HEK293 (cell line): ENCODE data around the gene SVIL.

ENCODE experiments used
- CTCF ChIA-PET: fragments of 350-600 bp; formaldehyde crosslinking; extraction: SDS; loops from one replicate; lab custom pipeline; 2021; ENCODE audit warnings: antibody characterized with exemption; lab: Yijun Ruan, JAX
- POLR2A ChIA-PET: fragments of 300-600 bp; formaldehyde crosslinking; extraction: SDS; loops from one replicate; lab custom pipeline; 2020; ENCODE audit warnings: antibody characterized with exemption, inconsistent platforms; lab: Yijun Ruan, JAX
- H3K27ac ChIP-seq: fragments of 200-500 bp; sonication (Bioruptor generic); 2 replicates; pipeline ENCODE4 v1.5.1; 2014; ENCODE audit warnings: low read depth, low read length, control low read depth, inconsistent platforms; ENCODE audit errors: extremely low read depth
- H3K36me3 ChIP-seq, 2 experiments: fragments of 200-500 bp in 1 of 2; sonication (Bioruptor generic) in 1 of 2; 1 replicate in 1 of 2; 2 replicates in 1 of 2; pipeline ENCODE4 v1.5.1; 2014 to 2017; ENCODE audit warnings: inconsistent platforms in 2 of 2, low read length in 2 of 2; ENCODE audit not compliant: control insufficient read depth in 2 of 2, insufficient read depth in 1 of 2
- H3K4me1 ChIP-seq: fragments of 200-500 bp; sonication (Bioruptor generic); 2 replicates; pipeline ENCODE4 v1.5.1; 2014; ENCODE audit warnings: mild to moderate bottlenecking, low read length, inconsistent platforms; ENCODE audit not compliant: control insufficient read depth, insufficient read depth
- H3K4me3 ChIP-seq: 2 replicates; pipeline ENCODE4 v1.5.1; 2011; ENCODE audit warnings: low read depth, mild to moderate bottlenecking, control low read depth, low read length, moderate library complexity
- H3K9me3 ChIP-seq: fragments of 200-500 bp; sonication (Bioruptor generic); 2 replicates; pipeline ENCODE4 v1.5.1; 2014; ENCODE audit warnings: low read depth, low read length, inconsistent platforms; ENCODE audit not compliant: control insufficient read depth, insufficient read depth
- GFI1B ChIP-seq: fragments of 450-650 bp; formaldehyde crosslinking; IDR thresholded peaks from 2 replicates; pipeline ENCODE4 v1.5.1; 2016; ENCODE audit warnings: missing biosample characterization, missing genetic modification characterization
- IKZF3 ChIP-seq: fragments of 450-650 bp; IDR thresholded peaks from 2 replicates; pipeline ENCODE4 v1.5.0; 2018; ENCODE audit warnings: missing biosample characterization, mild to moderate bottlenecking, missing genetic modification characterization, moderate library complexity
- KLF9 ChIP-seq: fragments of 450-650 bp; formaldehyde crosslinking; IDR thresholded peaks from 2 replicates; pipeline ENCODE4 v1.5.1; 2016; ENCODE audit warnings: missing biosample characterization, missing genetic modification characterization, low read depth
- MYNN ChIP-seq: fragments of 450-650 bp; formaldehyde crosslinking; IDR thresholded peaks from 2 replicates; pipeline ENCODE4 v1.5.1; 2016; ENCODE audit warnings: missing biosample characterization, missing genetic modification characterization, borderline replicate concordance
- SCRT1 ChIP-seq: fragments of 450-650 bp; formaldehyde crosslinking; IDR thresholded peaks from 2 replicates; pipeline ENCODE4 v1.5.1; 2016; ENCODE audit warnings: missing biosample characterization, missing genetic modification characterization, borderline replicate concordance
- SP2 ChIP-seq: fragments of 450-650 bp; formaldehyde crosslinking; IDR thresholded peaks from 2 replicates; pipeline ENCODE4 v1.5.1; 2016; ENCODE audit warnings: missing biosample characterization, missing genetic modification characterization
- ZBTB17 ChIP-seq: fragments of 450-650 bp; formaldehyde crosslinking; IDR thresholded peaks from 2 replicates; pipeline ENCODE4 v1.5.1; 2016; ENCODE audit warnings: missing biosample characterization, missing genetic modification characterization
- ZBTB20 ChIP-seq: fragments of 450-650 bp; formaldehyde crosslinking; IDR thresholded peaks from 2 replicates; pipeline ENCODE4 v1.5.1; 2016; ENCODE audit warnings: missing biosample characterization, missing genetic modification characterization
- ZBTB6 ChIP-seq: fragments of 450-650 bp; formaldehyde crosslinking; IDR thresholded peaks from 2 replicates; pipeline ENCODE4 v1.5.1; 2017; ENCODE audit warnings: missing biosample characterization, missing genetic modification characterization
- ZFP37 ChIP-seq: fragments of 450-650 bp; formaldehyde crosslinking; IDR thresholded peaks from 2 replicates; pipeline ENCODE4 v1.5.1; 2016; ENCODE audit warnings: missing biosample characterization, missing genetic modification characterization
- ZNF214 ChIP-seq: fragments of 450-650 bp; formaldehyde crosslinking; IDR thresholded peaks from 2 replicates; pipeline ENCODE4 v1.5.1; 2017; ENCODE audit warnings: missing biosample characterization, mild to moderate bottlenecking, missing genetic modification characterization, borderline replicate concordance
- ZNF239 ChIP-seq: fragments of 450-650 bp; formaldehyde crosslinking; IDR thresholded peaks from 2 replicates; pipeline ENCODE4 v1.5.1; 2016; ENCODE audit warnings: missing biosample characterization, missing genetic modification characterization
- ZNF366 ChIP-seq: fragments of 450-650 bp; formaldehyde crosslinking; conservative IDR thresholded peaks from 2 replicates; pipeline ENCODE4 v1.5.1; 2016; ENCODE audit warnings: missing biosample characterization, missing genetic modification characterization
- ZNF473 ChIP-seq: fragments of 450-650 bp; formaldehyde crosslinking; IDR thresholded peaks from 2 replicates; pipeline ENCODE4 v1.5.1; 2017; ENCODE audit warnings: missing biosample characterization, missing genetic modification characterization
- ZNF529 ChIP-seq: fragments of 450-650 bp; formaldehyde crosslinking; IDR thresholded peaks from 2 replicates; pipeline ENCODE4 v1.5.1; 2017; ENCODE audit warnings: missing genetic modification characterization, missing biosample characterization; ENCODE audit not compliant: insufficient replicate concordance
- ZNF610 ChIP-seq: fragments of 450-650 bp; formaldehyde crosslinking; IDR thresholded peaks from 2 replicates; pipeline ENCODE4 v1.5.1; 2016; ENCODE audit warnings: missing biosample characterization, missing genetic modification characterization, borderline replicate concordance
- ZNF645 ChIP-seq: fragments of 450-650 bp; formaldehyde crosslinking; IDR thresholded peaks from 2 replicates; pipeline ENCODE4; 2016; ENCODE audit warnings: missing biosample characterization, missing genetic modification characterization
- ZNF692 ChIP-seq: fragments of 450-650 bp; formaldehyde crosslinking; IDR thresholded peaks from 2 replicates; pipeline ENCODE4 v1.5.1; 2016; ENCODE audit warnings: missing biosample characterization, missing genetic modification characterization
- ZNF707 ChIP-seq: fragments of 450-650 bp; formaldehyde crosslinking; IDR thresholded peaks from 2 replicates; pipeline ENCODE4 v1.5.1; 2016; ENCODE audit warnings: missing biosample characterization, missing genetic modification characterization
- ZNF76 ChIP-seq: fragments of 450-650 bp; formaldehyde crosslinking; IDR thresholded peaks from 2 replicates; pipeline ENCODE4; 2016; ENCODE audit warnings: low read depth, missing biosample characterization, missing genetic modification characterization, borderline replicate concordance
- ZNF777 ChIP-seq: fragments of 450-650 bp; formaldehyde crosslinking; IDR thresholded peaks from 2 replicates; pipeline ENCODE4 v1.5.1; 2017; ENCODE audit warnings: missing biosample characterization, missing genetic modification characterization, borderline replicate concordance
- ZNF830 ChIP-seq: fragments of 450-650 bp; IDR thresholded peaks from 2 replicates; pipeline ENCODE4 v1.5.0; 2018; ENCODE audit warnings: missing biosample characterization, missing genetic modification characterization, low read depth, mild to moderate bottlenecking, moderate library complexity
- ZNF837 ChIP-seq: fragments of 450-650 bp; formaldehyde crosslinking; IDR thresholded peaks from 2 replicates; pipeline ENCODE4 v1.5.1; 2016; ENCODE audit warnings: missing biosample characterization, missing genetic modification characterization
- ZNF843 ChIP-seq: fragments of 450-650 bp; formaldehyde crosslinking; IDR thresholded peaks from 2 replicates; pipeline ENCODE4 v1.5.1; 2016; ENCODE audit warnings: missing biosample characterization, missing genetic modification characterization
- ZXDB ChIP-seq: fragments of 450-650 bp; formaldehyde crosslinking; IDR thresholded peaks from 2 replicates; pipeline ENCODE4 v1.5.1; 2016; ENCODE audit warnings: missing biosample characterization, missing genetic modification characterization

Gene SVIL

GRCh38 chr10:29430101-29430500, 204.7 kb downstream of the SVIL start:
- Histone ChIP-seq H3K4me3 (no peak overlapping the region), H3K36me3 (peaks cover 0 to 16% of the 10 kb centered on the region in 2 experiments; a peak in 1 of 3 replicates), H3K4me1 (no peaks in the 10 kb centered on the region), H3K27ac (no peak overlapping the region), H3K9me3 (no peaks in the 10 kb centered on the region)
- CTCF ChIA-PET, result interaction anchor here (1.2 to 2.1 kb wide), 5 partner anchors 10 to 161 kb away, joined by 3 to 6 read pairs (median 3); no protein-coding TSS in a partner anchor
- POLR2A ChIA-PET, result interaction anchor here (1.2 kb wide), 1 partner anchor 27 kb away, joined by 3 read pairs; no protein-coding TSS in a partner anchor
- no peak for TF ChIP-seq ZFP37 (tag by site-specific recombination)
- TF ChIP-seq ZNF366 (tag by site-specific recombination), result peak; percentile 88

- Histone ChIP-seq H3K27ac (no peak overlapping the region), H3K4me3 (no peak overlapping the region)
- POLR2A ChIA-PET, result no interaction called here
These were observed 206.3 kb downstream of the SVIL start for GRCh38 chr10:29428486-29428885.

GRCh38 chr10:29427667-29428066, 207.1 kb downstream of the SVIL start:
- Histone ChIP-seq H3K4me1 (no peaks in the 10 kb centered on the region), H3K36me3 (peaks cover 3 to 33% of the 10 kb centered on the region in 2 experiments; a peak in 2 of 3 replicates), H3K4me3 (no peak overlapping the region), H3K27ac (no peak overlapping the region), H3K9me3 (no peaks in the 10 kb centered on the region)
- ChIA-PET CTCF (interaction anchor here (1.0 to 1.3 kb wide), 3 partner anchors 21 to 86 kb away, joined by 3 read pairs; no protein-coding TSS in a partner anchor), POLR2A (no interaction called here)
- TF ChIP-seq ZNF610 (tag by site-specific recombination), result no peak
- no peak for TF ChIP-seq MYNN (tag by site-specific recombination)
- TF ChIP-seq ZNF473, result no peak
- no peak for TF ChIP-seq ZNF76 (tag by site-specific recombination)
- no peak for TF ChIP-seq ZBTB20 (tag by site-specific recombination)
- no peak for TF ChIP-seq ZXDB (tag by site-specific recombination)
- TF ChIP-seq KLF9, result no peak
- TF ChIP-seq ZNF837 (tag by site-specific recombination), result no peak
- no peak for TF ChIP-seq ZNF830 (tag by site-specific recombination)
- no peak for TF ChIP-seq ZNF777 (tag by site-specific recombination)
- TF ChIP-seq ZNF843, result no peak
- TF ChIP-seq ZNF214 (tag by site-specific recombination), result no peak
- no peak for TF ChIP-seq ZNF692
- no peak for TF ChIP-seq SCRT1 (tag by site-specific recombination)
- TF ChIP-seq ZBTB17 (tag by site-specific recombination), result no peak

More at GRCh38 chr10:29428486-29428885, 206.3 kb downstream of the SVIL start:
- Histone ChIP-seq H3K4me1 (no peaks in the 10 kb centered on the region), H3K9me3 (no peaks in the 10 kb centered on the region), H3K36me3 (peaks cover 0 to 30% of the 10 kb centered on the region in 2 experiments; a peak in 1 of 3 replicates)
- CTCF ChIA-PET, result interaction anchor here (0.6 to 2.1 kb wide), 8 partner anchors 20 to 298 kb away, joined by 3 to 5 read pairs (median 3); no protein-coding TSS in a partner anchor
- no peak for TF ChIP-seq ZNF529
- no peak for TF ChIP-seq ZNF707
- TF ChIP-seq GFI1B (tag by site-specific recombination), result no peak
- TF ChIP-seq ZNF239, result no peak
- TF ChIP-seq IKZF3 (tag by site-specific recombination), result no peak
- TF ChIP-seq SP2 (tag by site-specific recombination), result no peak
- TF ChIP-seq ZBTB6 (tag by site-specific recombination), result no peak
- no peak for TF ChIP-seq ZNF645
